PC-9 (cell line): ENCODE measurements around the gene SALL3.

Experiments used
- CTCF ChIP-seq: fragments of 200-600 bp; sonication (generic); conservative IDR thresholded peaks from 2 replicates; pipeline ENCODE4 v1.6.1; 2017; ENCODE audit warnings: mixed run types, antibody characterized with exemption, mild to moderate bottlenecking, moderate library complexity
- EZH2 ChIP-seq: fragments of 200-600 bp; sonication (generic); IDR thresholded peaks from 2 replicates; pipeline ENCODE4 v1.8.0; 2017; ENCODE audit warnings: antibody characterized with exemption, low read depth

GRCh38 chr18:78981989-78982620 lies 2.5 kb downstream of the SALL3 start:
- TF ChIP-seq CTCF (no peak), EZH2 (no peak)
